Stimulated activated CD8-positive, alpha-beta memory T cell treated with anti-CD3 and anti-CD28 coated beads, Interleukin-7, amount 100 ng/mL, for 24 hours (primary cell): ENCODE measurements around the gene SMIM12.
"Not testable (repeated sequence)": the region's sequence is repeated elsewhere in the genome, so short reads cannot be mapped to it uniquely, and the experiment has no call there.

ENCODE experiments used
- DNase-seq: peaks from one replicate; pipeline ENCODE4 v3.0.0-alpha.2; 2020; ENCODE audit warnings: low read depth

Gene SMIM12

DNA sequence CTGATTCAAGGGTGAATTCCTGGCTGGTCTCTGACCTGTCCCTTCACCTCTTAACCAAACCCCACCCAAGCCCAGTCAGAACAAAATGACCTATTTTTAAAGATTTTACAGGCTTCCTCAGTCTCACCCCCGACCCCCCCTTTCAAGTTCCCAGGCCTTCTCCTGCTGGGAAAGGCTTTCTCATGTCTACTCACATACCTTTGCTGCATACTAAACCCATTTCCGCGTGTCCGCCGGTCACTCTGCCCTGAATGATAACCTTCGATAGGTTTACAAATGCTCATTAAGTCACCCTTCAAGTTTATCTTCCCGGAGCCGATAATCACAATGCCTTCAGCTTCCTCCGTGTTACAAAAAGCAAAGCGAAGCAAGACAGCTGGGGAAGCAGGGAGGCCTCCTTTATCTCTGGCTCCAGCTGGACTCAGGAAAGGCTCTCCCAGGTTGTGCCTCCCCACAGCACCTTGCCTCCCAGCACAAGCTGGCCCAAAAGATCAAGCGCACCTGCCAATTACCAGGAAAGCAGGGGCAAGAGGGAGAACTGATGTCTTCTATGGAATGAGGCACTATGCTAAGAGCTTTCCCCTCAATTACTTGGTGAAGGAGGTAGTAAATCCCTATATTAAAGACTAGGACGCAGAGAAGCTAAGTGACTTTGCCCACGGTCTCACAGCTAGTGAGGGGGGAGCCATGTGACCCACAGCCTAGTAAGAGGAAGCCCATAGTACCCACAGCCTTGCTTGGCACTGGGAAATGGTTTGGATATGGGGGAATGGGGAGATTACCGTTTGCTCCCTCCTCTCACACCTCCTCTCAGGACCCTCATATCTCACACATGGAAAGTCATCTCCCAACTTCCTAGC, 15.9 kb downstream of the SMIM12 start:
- DNase-seq = no peak

DNA sequence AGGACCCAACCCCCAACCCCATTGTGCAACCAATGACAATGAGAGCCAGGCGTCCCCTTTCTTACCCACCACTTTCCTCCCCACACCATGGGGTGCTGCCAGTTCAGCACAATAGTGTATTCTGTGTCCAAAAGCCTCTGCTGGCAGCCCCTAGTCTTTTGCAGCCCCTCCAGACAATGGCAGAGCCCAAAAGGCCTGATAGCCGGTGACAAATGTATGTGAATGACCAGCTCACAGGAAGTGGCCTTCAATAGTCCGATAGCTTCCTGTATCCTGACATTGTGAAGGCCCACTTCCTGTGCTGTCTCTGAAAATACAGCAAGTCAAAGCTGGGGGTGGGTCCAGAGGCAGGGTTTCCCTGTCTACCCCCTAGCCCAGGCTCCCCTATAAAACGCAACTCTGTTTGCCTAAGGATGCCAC, 16.6 kb downstream of the SMIM12 start:
- DNase-seq = no peak

DNA sequence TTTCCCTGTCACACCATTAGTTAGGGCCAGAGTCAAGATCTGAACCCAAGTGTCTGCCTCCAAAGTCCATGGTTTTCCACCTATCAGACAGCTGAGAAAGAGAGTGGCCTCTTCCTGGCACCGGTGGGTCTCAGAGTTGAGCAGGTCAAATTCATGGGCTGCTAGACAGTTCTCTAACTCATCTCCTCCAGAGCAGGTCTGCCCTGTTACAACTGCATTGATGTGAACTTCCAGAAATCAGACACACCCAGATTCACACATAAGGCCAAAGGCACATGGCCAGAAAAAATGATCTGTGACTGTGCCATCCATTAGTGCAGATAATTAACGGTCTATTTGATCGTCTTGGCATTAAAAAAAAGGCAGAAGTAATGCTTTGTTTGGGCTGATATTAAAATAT, 17.5 kb downstream of the SMIM12 start:
- no peak for DNase-seq

DNA sequence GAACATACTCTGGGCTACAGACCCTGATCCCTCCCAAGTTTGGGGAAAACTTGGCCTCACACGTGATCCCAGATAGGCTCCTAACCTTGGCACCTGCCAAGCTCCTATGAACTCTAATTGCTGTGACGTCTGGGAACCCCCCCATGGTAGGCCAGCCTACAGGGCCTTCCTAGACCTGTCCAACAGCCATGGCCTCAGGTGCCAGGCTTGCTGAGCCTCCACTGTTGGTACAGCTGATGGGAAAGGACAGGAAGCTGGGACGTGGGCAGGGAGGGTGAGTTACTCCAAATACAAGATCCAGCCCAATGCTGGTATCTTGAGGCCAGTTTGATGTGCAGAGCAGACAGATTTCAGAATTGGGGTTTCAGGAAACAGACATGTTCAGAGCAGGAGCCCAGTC, 19.1 kb downstream of the SMIM12 start:
- no peak for DNase-seq

DNA sequence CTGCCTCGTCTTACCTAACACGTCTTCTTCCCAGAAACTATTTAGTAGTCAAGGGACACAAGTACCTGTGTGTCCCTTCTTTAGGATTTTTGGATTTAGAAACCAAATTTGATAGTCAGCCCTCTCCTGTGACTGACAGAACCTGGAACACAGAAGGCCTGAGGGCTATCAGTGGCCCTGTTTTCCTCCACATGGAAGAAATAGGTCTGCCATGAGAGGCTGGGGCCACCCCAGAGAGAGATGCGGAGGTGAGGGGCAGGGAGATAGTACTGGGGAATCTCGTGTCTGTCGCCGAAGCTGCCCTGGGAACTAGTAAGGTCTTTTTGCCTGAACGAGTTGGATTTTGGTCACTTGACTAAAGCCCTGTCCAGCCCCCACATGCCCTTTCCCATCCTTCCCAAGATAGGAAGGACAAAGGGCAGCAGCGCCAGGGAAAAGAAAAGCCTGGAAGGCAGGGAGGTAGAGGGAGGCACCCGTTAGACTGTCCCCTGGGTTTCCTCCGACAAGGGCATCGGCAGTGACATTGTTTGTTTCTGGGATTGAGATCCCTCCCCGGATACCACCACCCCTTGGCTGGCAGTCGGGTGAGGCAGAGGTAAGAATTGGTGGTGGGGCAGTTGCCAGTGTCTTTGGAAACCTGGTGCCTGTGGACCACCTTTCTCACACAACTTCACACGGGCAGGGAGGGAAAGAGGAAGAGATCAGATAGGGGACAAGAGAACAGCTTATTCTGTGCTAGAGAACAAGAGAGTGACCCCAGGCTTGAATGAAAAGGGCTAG, 19.8 kb downstream of the SMIM12 start:
- DNase-seq = no peak

DNA sequence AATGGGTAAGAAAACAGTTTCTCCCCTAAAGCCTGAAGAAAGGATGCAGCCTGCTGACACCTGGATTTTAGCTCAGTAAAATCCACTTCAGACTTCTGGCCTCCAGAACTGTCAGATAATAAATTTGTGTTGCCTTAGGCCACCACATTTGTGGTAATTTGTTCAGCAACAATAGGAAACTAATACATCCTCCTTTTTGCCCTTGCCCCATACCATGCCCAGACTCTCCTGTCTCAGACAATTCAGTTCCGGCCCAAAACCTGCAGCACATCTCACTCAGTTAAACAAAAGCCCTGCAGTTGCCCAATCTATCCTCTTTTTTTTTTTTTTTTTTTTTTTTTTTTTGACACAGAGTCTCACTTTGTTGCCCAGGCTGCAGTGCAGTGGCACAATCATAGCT, 25.8 kb downstream of the SMIM12 start:
- DNase-seq = no peak

DNA sequence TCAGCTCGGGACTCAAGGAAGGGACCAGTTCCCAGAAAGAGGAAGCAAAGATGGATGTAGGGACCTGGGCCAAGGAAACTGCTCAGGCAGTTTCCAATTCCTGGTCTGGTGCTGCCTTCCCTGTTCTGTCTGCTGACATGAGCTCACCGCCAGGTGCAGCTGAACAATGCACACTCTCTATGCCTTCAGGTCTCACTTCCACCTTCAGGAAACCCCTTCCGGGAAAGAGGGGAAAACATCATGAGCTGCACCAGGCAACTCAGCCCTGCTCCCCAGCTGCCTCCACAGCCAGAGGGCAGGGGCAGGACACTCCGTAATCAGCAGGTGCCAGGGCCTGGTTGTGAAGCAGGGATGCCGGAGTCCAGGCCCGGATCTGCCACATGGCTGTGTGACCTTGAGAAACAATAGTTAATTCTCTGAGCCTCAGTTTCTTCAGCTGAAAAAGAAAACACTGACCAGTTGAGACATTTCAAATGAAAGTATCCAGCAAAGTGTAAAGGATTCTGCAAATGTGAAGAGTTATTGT, 27.8 kb downstream of the SMIM12 start:
- DNase-seq = no peak

DNA sequence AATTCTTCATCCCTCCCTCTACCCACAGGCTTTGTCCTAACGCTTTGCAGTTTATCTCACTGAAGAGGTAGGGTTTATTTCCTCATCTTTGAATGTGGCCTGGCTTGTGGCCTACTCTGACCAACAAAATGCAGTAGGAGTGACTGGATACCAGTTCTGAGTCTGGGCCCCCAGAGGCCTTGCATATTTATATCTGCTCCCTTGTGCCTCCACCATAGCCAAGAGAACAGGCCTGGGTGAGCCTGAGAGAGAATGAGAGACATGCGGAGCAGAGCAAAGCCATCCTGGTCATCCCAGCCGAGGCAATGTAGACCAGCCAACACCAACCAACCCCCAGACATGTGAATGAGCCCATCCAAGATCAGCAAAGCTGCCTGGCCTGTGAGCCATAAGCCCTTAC, 30.3 kb downstream of the SMIM12 start:
- DNase-seq = no peak

DNA sequence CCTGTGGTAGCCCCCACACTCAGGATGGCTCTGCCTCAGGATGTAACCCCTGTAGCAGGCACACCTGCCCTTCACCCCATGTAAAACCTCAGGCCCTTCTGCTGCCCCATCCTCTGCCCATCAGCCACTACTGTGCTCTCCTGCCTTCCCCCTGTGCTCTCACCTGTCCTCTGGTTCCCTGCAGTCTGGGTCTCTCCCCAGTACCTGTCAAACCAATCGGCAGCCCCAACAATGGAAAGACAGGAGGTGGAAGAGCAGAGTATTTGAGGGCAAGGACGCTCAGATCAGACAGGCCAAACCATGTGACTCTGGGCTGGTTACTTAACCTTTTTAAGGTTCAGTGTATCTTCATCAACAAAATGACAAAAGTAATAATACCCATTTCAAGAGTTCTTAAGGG, 30.9 kb downstream of the SMIM12 start:
- DNase-seq = no peak

DNA sequence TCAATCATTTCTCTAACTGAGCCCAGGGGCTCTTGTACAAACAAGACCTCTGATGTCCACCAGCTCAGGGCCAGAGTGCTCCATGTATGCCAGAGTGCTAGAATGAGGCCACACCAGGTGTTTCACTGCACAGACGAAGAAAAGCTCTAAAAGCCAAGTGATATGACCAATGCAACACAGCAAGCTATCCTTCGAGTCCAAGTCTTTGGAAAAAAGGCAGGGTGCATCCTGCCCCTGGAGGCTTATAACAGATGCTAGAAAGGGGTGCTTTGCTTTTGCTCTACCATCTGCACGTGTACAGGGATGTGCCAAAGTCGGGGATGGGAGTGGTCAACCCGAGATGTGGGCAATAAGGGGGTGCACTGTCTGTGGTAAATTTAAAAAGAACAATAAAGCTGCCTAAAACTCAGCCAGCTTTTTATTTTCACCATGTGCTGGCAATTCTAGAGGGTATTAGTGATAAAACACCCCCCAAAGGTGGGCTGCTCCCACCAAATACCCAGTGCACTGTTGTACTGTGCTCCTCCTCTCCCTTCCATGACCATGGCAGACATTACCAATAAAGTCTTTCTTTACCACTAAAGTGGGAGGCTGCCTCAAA, 32.1 kb downstream of the SMIM12 start:
- no peak for DNase-seq

DNA sequence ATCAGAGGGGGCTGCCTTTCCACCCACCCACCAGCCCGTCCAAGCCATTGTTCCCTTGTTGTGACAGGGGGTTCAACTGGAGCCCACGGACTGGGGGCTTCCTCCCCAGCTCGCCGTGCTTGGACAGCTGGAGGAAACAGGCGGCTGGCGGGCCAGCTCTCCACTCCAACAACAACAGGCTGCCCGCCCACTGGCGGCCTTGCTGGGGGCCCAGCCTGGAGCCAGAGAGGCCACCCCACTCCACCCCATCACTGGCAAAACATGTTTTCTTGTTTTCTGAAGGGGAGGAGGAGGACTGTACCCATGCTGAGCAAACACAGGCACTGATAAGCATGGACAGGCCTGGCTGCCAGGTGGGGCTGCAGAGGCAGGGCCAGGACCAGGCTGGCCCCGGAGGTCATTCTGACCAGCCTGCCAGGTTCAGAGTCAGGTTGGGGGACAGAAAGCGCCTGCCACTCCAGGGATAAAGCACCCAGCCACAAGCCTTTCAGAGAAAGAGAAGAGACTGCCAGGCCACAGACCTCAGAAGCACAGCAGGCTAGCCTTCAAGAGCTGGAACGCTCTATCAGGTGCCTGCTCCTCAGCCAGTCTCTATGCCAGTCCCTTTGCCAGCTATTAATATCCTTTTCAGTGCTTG, 34.0 kb downstream of the SMIM12 start:
- no peak for DNase-seq

DNA sequence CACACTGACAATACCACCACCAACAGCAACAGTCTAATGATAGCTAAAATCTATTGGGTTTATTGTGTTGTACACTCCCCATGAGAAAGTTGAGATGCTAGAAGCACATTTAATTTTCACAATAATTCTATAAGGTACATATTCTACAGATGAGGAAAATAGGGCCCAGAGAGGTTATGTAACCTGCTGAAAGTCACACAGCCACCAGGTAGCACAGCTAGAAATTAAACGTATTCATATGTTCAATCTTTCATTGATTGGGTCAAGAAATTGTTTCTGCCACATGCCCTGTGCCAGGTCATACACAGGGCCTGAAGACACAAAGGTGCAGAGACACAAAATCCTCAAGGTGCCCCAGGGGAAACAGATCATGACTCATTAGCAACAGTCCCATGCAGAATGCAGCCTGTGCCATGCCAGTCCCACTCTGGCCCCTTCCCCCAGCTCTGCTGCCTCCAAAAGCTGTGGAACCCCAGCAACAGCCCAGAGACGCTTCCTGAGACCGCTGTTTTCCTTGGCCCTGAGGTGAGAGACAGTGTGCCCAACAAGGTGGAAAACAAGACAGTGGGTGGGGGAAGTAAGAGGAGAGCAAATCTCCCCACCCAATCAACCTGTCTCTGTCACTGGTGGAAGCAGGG, 34.6 kb downstream of the SMIM12 start:
- no peak for DNase-seq

DNA sequence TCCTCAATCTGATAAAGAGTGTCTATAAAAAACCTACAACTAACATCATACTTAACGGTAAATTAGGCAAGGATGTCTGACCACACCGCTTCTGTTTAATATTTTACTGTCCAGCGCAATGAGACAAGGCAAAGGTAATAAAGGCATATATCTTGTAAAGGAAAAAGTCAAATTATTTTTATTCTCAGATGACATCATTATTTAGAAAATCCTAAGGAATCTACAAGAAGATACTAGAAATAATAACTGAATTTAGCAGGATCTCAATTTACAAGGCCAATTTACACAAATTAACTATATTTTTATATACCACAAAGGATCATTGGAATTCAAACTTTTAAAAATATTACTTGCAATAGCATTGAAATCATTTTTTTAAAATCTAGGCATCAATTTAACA, 37.3 kb downstream of the SMIM12 start:
- DNase-seq = no peak

DNA sequence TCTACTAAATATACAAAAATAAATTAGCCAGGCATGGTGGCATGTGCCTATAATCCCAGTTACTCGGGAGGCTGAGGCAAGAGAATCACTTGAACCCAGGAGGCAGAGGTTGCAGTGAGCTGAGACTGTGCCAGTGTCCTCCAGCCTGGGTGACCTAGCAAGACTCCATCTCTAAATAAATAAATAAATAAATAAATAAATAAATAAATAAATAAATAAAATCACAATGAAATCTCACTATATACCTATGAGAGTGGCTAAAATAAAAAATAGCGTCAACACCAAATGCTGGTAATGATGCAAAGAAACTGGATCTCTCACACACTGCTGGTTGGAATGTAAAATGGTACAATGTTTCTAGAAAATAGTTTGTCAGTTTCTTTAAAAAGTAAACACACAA, 40.7 kb downstream of the SMIM12 start:
- not testable (repeated sequence) for DNase-seq

DNA sequence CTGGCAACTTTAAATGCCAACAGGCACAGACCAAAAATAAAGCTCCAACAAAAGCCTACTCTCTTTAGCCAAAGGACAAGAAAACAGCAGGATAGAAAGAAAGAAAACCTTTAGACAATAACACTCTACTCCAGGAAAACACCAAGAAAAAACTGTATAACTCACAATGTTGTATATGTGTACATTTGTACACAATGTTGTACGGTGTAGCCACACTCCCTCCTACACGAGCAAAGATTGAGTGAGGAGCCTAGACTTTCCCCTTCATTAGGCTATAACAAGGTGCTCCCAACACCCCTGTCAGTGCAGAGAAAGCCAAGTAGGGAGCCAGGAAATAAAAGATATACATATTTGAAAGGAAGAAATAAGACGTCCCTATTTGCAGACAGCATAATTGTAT, 42.8 kb downstream of the SMIM12 start:
- DNase-seq = no peak

DNA sequence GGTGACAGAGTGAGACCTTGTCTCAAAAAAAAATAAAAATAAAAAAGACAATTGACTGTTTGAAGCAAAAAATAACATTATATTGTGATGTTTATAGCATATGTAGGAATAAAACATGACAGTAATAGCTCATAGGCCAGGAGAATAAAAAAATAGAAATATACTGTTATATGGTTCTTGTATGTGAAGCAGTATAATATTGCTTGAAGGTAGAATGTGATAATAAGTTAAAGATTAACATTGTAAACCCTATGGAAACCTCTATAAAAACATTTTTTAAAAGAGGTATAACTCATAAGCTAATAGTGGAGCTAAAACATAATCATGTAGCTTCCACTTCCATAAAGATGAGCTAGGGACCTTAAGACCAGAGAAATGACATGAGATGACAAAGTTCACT, 43.2 kb downstream of the SMIM12 start:
- DNase-seq = no peak

DNA sequence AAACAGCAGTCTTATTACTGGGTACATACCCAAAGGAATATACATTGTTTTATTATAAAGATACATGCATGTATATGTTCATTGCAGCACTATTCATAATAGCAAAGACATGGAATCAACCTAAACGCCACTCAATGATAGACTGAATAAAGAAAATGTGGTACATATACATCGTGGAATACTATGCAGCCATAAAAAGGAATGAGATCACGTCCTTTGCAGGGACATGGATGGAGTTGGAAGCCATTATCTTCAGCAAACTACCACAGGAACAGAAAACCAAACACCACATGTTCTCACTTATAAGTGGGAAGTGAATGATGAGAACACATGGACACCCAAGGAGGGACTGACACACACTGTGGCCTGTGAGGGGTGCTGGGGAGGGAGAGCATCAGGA, 48.8 kb downstream of the SMIM12 start:
- DNase-seq = not testable (repeated sequence)

DNA sequence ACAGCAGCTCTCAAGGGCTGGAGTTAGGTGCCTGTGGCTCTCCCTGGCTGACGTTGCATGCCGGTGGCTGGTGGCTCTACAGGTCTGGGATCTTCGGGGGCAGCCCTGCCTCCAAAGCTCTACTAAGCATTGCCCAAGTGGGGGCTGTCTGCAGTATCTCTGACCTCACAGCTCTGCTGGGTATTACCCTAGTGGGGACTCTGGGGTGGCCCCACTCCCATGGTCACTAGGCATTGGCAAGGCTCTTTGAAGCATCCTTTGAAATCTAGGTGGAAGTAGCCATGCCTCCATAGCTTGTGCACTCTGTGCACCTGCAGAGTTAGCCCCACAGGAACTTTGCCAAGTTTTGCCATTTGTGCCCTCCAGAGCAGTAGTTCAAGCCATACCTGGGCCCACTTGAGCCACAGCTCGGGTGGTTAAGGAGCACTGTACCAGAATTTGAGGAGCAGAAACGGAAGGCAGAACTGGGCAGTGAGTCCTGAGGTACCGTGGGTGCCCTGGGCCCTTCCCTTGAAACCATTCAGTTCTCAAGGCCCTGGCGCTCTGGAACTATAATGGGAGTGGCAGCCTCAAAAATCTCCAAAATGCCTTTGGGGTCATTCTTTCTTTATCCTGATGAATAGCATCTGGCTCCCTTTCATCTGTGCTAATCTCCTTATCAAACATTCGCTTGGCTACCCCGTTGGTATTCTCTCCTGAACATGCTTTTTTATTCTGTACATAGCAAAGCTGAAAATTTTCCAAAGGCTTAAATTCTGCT, 51.3 kb downstream of the SMIM12 start:
- DNase-seq = no peak

DNA sequence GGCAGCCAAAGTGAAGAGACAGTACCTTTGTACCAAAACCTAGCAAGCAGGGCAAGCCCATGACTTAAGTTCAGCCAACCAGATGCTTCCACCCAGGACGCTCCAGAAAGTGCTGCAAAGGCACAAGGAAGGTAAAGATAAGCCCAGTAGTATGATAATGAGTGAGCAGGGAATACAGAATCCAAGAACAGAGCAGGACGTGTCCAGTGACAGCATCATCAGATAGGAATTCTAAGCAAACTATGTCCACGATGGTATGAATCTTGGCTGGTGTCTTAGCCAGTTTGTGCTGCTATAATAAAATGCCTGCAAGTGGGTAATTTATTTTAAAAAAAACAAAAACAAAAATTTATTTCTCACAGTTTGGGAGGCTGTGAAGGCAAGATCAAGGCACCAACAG, 53.2 kb downstream of the SMIM12 start:
- no peak for DNase-seq

DNA sequence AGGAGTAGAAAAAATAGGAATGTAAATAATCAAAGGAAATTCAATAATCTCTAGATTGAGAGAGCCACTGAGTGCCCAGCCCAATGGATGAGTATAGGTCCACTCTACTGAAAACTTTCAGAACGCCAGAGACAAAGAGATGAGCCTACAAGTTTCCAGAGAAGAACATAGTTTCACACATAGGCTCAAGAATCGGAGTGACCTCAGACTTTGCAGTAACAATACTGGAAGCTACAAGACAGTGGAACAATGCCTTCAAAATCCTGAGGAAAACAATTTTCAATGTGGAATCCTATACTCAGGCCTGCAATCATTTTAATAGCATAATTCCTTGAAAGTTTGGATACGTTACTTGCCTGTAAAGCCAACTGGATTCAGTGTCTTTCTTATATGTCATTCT, 55.8 kb downstream of the SMIM12 start:
- DNase-seq = no peak
